Measurements from ENCODE around the gene TRIM15. TPM values are rescaled to one million over a fixed set of nuclear protein-coding genes. Genes with fewer than 3 reads are reported as not detected.

Gene TRIM15
- total RNA-seq, 1 donor from 2014 or later = 0.92 TPM

GRCh38 chr6:30157581-30157980 is 5.8 kb upstream of the TRIM15 start:
- H3K27me3 Mint-ChIP-seq = peaks cover 71% of the 10 kb centered on the region
- H3K9me3 Mint-ChIP-seq = no peaks in the 10 kb centered on the region
- H3K4me3 Mint-ChIP-seq = no peak overlapping the region
- H3K27ac Mint-ChIP-seq = no peak overlapping the region
- TF ChIP-seq CTCF (conservative IDR thresholded peaks at IDR 0.05) = no peak
- DNase-seq (ENCODE audit: extremely low spot score, unreplicated experiment) = no peak
- peaks cover 15% of the 10 kb centered on the region for H3K4me1 Mint-ChIP-seq (ENCODE audit: unreplicated experiment)
- no peaks in the 10 kb centered on the region for H3K36me3 Mint-ChIP-seq

DNA sequence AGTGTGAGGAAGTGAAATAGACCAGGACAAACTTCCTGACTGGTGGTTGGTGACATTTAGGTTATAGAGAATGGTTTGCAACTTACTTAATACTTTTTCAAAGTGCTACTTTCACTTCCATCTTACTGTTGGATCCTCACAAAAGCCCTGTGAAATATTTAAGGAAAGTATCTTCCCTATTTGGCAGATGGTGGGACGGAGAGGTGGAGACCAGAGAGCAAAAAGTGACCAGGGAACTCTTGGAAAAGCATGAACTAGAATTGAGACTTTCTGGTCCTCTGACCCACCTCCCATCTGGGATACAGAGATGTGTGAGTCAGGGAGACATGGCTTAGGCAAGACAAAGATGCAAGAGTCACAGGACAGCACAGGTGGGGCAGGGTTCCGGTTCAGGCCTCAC is 5.3 kb upstream of the TRIM15 start:
- Mint-ChIP-seq H3K27ac (no peak overlapping the region), H3K36me3 (no peaks in the 10 kb centered on the region), H3K9me3 (no peaks in the 10 kb centered on the region), H3K27me3 (peaks cover 67% of the 10 kb centered on the region), H3K4me1 (ENCODE audit: unreplicated experiment) (peaks cover 15% of the 10 kb centered on the region), H3K4me3 (no peak overlapping the region)
- no peak for DNase-seq (ENCODE audit: extremely low spot score, unreplicated experiment)
- no peak for TF ChIP-seq CTCF (conservative IDR thresholded peaks at IDR 0.05)

GRCh38 chr6:30158475-30159040 is 4.8 kb upstream of the TRIM15 start:
- Mint-ChIP-seq H3K9me3 (no peaks in the 10 kb centered on the region), H3K27me3 (peaks cover 61% of the 10 kb centered on the region), H3K36me3 (no peaks in the 10 kb centered on the region), H3K4me3 (no peak overlapping the region), H3K4me1 (ENCODE audit: unreplicated experiment) (peaks cover 15% of the 10 kb centered on the region), H3K27ac (no peak overlapping the region)
- DNase-seq (ENCODE audit: extremely low spot score, unreplicated experiment) = no peak
- TF ChIP-seq CTCF (conservative IDR thresholded peaks at IDR 0.05) = no peak

DNA sequence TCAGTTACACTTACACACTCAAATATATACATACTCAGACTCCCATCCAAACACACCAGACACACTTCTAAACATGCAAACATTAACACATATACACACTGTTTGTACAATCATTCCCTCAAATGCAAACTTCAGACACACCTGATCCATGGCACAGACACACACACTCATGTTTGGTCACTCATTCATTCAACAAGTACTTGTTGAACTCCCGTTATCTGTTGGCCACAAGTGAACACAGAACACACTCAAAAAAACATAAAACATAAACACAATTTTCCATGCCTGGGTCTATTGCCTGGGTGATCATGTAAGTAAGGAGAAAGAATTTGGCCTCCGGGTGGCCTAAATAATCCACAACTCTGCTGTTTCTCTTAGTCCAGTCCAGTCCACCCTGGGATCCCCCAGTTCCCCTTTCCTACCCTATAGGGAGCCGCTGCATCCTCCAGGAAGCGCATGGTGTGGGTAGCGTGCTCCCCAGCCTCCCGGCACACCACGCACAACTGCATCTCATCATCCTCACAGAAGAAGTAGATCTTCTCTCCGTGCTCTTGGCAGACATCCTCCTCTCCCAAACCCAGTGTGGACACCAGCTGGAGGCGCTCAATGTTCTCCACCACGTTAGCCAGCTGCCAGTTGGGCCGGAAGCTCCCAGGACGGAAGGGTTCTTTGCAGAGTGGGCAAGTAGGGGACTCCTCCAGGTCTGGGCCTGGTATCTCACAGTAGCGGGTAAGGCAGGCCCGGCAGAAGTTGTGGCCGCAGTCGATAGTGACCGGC is 3.1 kb upstream of the TRIM15 start:
- no peak for DNase-seq (ENCODE audit: extremely low spot score, unreplicated experiment)
- Mint-ChIP-seq H3K4me3 (no peak overlapping the region), H3K27ac (no peak overlapping the region), H3K4me1 (ENCODE audit: unreplicated experiment) (peaks cover 8% of the 10 kb centered on the region), H3K9me3 (no peaks in the 10 kb centered on the region), H3K36me3 (no peaks in the 10 kb centered on the region), H3K27me3 (peaks cover 62% of the 10 kb centered on the region)
- no peak for TF ChIP-seq CTCF (conservative IDR thresholded peaks at IDR 0.05)

- H3K36me3 Mint-ChIP-seq = no peaks in the 10 kb centered on the region
- DNase-seq (ENCODE audit: extremely low spot score, unreplicated experiment) = no peak
- peaks cover 5% of the 10 kb centered on the region for H3K4me1 Mint-ChIP-seq (ENCODE audit: unreplicated experiment)
- no peaks in the 10 kb centered on the region for H3K9me3 Mint-ChIP-seq
- no peak within 1 kb of the TSS for H3K27ac Mint-ChIP-seq
- no peak within 1 kb of the TSS for H3K4me3 Mint-ChIP-seq
- peaks cover 62% of the 10 kb centered on the region for H3K27me3 Mint-ChIP-seq
- no peak for TF ChIP-seq CTCF (conservative IDR thresholded peaks at IDR 0.05)
These were observed 2.4 kb upstream of the TRIM15 start, which contains the start of gene TRIM10 for GRCh38 chr6:30160785-30161531. Gene TRIM10, minus strand, starts transcription at chr6:30161211. Its CDS starts 353 bp downstream, at chr6:30160858.
